Left lung (tissue), 10 donors: ENCODE measurements around the gene KRTAP29-1. TPM values are rescaled to one million over a fixed set of nuclear protein-coding genes. Genes with fewer than 3 reads are reported as not detected.
"Not testable (repeated sequence)": the region's sequence is repeated elsewhere in the genome, so short reads cannot be mapped to it uniquely, and the experiment has no call there.

Source experiments
- ATAC-seq: fragments of 200-7000 bp; cut with Tn5 transposase; one replicate; pipeline ENCODE4 v1.9.1; 2020; ENCODE audit warnings: moderate library complexity
- DNase-seq, 4 donors: peaks; one replicate each; pipeline ENCODE4 v3.0.0-alpha.2; 2013 to 2020
- H3K27ac ChIP-seq, 2 donors: fragments of 200-600 bp; sonication (generic) in 1 of 2; one replicate each; pipeline versions ENCODE4 v1.5.0 to v1.8.0; 2020 to 2021
- H3K27me3 ChIP-seq, 2 donors: fragments of 200-600 bp; sonication (generic) in 1 of 2; one replicate each; pipeline versions ENCODE4 v1.5.0 to v1.8.0; 2020 to 2021
- H3K36me3 ChIP-seq, 2 donors: fragments of 200-600 bp; sonication (generic) in 1 of 2; one replicate each; pipeline versions ENCODE4 v1.5.0 to v1.8.0; 2020 to 2021
- H3K4me1 ChIP-seq, 2 donors: fragments of 200-600 bp; one replicate each; pipeline ENCODE4 v1.8.0; 2021
- H3K4me3 ChIP-seq, 2 donors: fragments of 200-600 bp; sonication (generic) in 1 of 2; one replicate each; pipeline versions ENCODE4 v1.5.0 to v1.8.0; 2020 to 2021; ENCODE audit warnings: mild to moderate bottlenecking in 1 of 2
- H3K9me3 ChIP-seq, 2 donors: fragments of 200-600 bp; sonication (generic) in 1 of 2; one replicate each; pipeline versions ENCODE4 v1.5.0 to v1.8.0; 2020 to 2021
- CTCF ChIP-seq, 2 donors: fragments of 200-600 bp; sonication (generic) in 1 of 2; IDR thresholded peaks; one replicate each; pipeline versions ENCODE4 v1.5.0 to v1.8.0; 2021; ENCODE audit warnings: antibody characterized with exemption in 2 of 2
- intact Hi-C, 2 donors: fragments of 100-400 bp; cut with DNase I; formaldehyde crosslinking; loops; one replicate each; pipeline versions ENCODE4 v1.11.2 to v1.14.2; 2022
- polyA plus RNA-seq, 6 donors: library from polyadenylated mRNA; unstranded; fragments of 120-200 nt; gene quantifications; one replicate each; pipeline ENCODE4 v1.2.1, GENCODE V29; 2013; ENCODE audit not compliant: insufficient read length in 6 of 6
- total RNA-seq, 2 donors: library from RNA; stranded (reverse); fragmentation: NEBNext Ultra II Directional; extraction: Animal tissue kit (Norgen Biotek cat#: 25700); gene quantifications; one replicate each; pipeline ENCODE4 v1.2.1, GENCODE V29; 2021
- donor health status: DM: no; HTN: yes; CAD: no.
- donor health status: DM: no; HTN: no; CAD: no.

The KRTAP29-1 gene
- total and polyA plus RNA-seq, 8 donors, result not detected

GRCh38 chr17:41263212-41263611 lies 39.4 kb downstream of the KRTAP29-1 start:
- no peaks in the 10 kb centered on the region for H3K36me3 ChIP-seq
- ATAC-seq, result no peak
- no peak overlapping the region for H3K4me3 ChIP-seq
- peaks cover 0 to 4% of the 10 kb centered on the region in 2 donors for H3K27me3 ChIP-seq
- no peak for TF ChIP-seq CTCF (IDR thresholded peaks at IDR 0.05)
- no peak overlapping the region for H3K27ac ChIP-seq
- no peaks in the 10 kb centered on the region for H3K4me1 ChIP-seq
- H3K9me3 ChIP-seq, result no peaks in the 10 kb centered on the region
- DNase-seq, result no peak
- intact Hi-C loops, result no loop called here

GRCh38 chr17:41258406-41258805 lies 44.2 kb downstream of the KRTAP29-1 start:
- intact Hi-C loops, result no loop called here
- no peak overlapping the region for H3K27ac ChIP-seq
- ATAC-seq (no peak), DNase-seq (no peak)
- no peaks in the 10 kb centered on the region for H3K36me3 ChIP-seq
- no peak for TF ChIP-seq CTCF (IDR thresholded peaks at IDR 0.05)
- H3K27me3 ChIP-seq, result peaks cover 0 to 11% of the 10 kb centered on the region in 2 donors
- H3K4me1 ChIP-seq, result no peaks in the 10 kb centered on the region
- H3K4me3 ChIP-seq, result no peak overlapping the region
- no peaks in the 10 kb centered on the region for H3K9me3 ChIP-seq

- Histone ChIP-seq H3K4me1 (no peaks in the 10 kb centered on the region), H3K27me3 (peaks cover 0 to 20% of the 10 kb centered on the region in 2 donors), H3K4me3 (no peak overlapping the region), H3K36me3 (no peaks in the 10 kb centered on the region), H3K27ac (no peak overlapping the region), H3K9me3 (no peaks in the 10 kb centered on the region)
- DNase-seq, result no peak
- no peak for ATAC-seq
- no peak for TF ChIP-seq CTCF (IDR thresholded peaks at IDR 0.05)
- intact Hi-C loops, result no loop called here
Observed at GRCh38 chr17:41256291-41256685, 46.4 kb downstream of the KRTAP29-1 start.

GRCh38 chr17:41255381-41256290 lies 47.0 kb downstream of the KRTAP29-1 start, which contains the start of gene KRTAP9-9:
Gene KRTAP9-9 (plus strand): TSS chr17:41255384.
- ATAC-seq, H3K27ac ChIP-seq, H3K36me3 ChIP-seq, H3K4me3 ChIP-seq, H3K9me3 ChIP-seq, intact Hi-C loops, H3K4me1 ChIP-seq: not testable (repeated sequence)
- H3K27me3 ChIP-seq, result peaks cover 0 to 20% of the 10 kb centered on the region in 2 donors
- DNase-seq, result peak in 1 of 4 donors; percentile 60

GRCh38 chr17:41254861-41255260 lies 47.8 kb downstream of the KRTAP29-1 start:
- ATAC-seq (no peak), DNase-seq (no peak)
- no peaks in the 10 kb centered on the region for H3K36me3 ChIP-seq
- H3K4me3 ChIP-seq, result no peak overlapping the region
- TF ChIP-seq CTCF (IDR thresholded peaks at IDR 0.05), result no peak
- H3K4me1 ChIP-seq, result no peaks in the 10 kb centered on the region
- H3K27ac ChIP-seq, result no peak overlapping the region
- peaks cover 0 to 20% of the 10 kb centered on the region in 2 donors for H3K27me3 ChIP-seq
- no peaks in the 10 kb centered on the region for H3K9me3 ChIP-seq
- intact Hi-C loops, result no loop called here

Other genes with a start within 250 kb of the KRTAP29-1 start
Only the 30 nearest of the 37 such genes appear.
- not detected for gene KRTAP4-16, start 200.6 kb downstream of the KRTAP29-1 start, total RNA-seq
- gene KRTAP4-16, start 200.6 kb downstream of the KRTAP29-1 start, polyA plus RNA-seq, result not detected
- gene KRTAP4-9, start 197.5 kb downstream of the KRTAP29-1 start, total RNA-seq, result not detected
- not detected for gene KRTAP4-9, start 197.5 kb downstream of the KRTAP29-1 start, polyA plus RNA-seq
- not detected for gene KRTAP4-11, start 184.5 kb downstream of the KRTAP29-1 start, total RNA-seq
- gene KRTAP4-11, start 184.5 kb downstream of the KRTAP29-1 start, polyA plus RNA-seq, result under 1 TPM in 1 of 6 donors, not detected in 5; 0.23 TPM
- not detected for gene KRTAP4-12, start 178.7 kb downstream of the KRTAP29-1 start, total RNA-seq
- not detected for gene KRTAP4-12, start 178.7 kb downstream of the KRTAP29-1 start, polyA plus RNA-seq
- not detected for gene KRTAP4-6, start 162.3 kb downstream of the KRTAP29-1 start, total RNA-seq
- gene KRTAP4-6, start 162.3 kb downstream of the KRTAP29-1 start, polyA plus RNA-seq, result not detected
- gene KRTAP4-5, start 153.0 kb downstream of the KRTAP29-1 start, total RNA-seq, result not detected
- not detected for gene KRTAP4-5, start 153.0 kb downstream of the KRTAP29-1 start, polyA plus RNA-seq
- not detected for gene KRTAP4-4, start 142.1 kb downstream of the KRTAP29-1 start, total RNA-seq
- gene KRTAP4-4, start 142.1 kb downstream of the KRTAP29-1 start, polyA plus RNA-seq, result not detected
- not detected for gene KRTAP4-3, start 134.6 kb downstream of the KRTAP29-1 start, total RNA-seq
- not detected for gene KRTAP4-3, start 134.6 kb downstream of the KRTAP29-1 start, polyA plus RNA-seq
- gene KRTAP4-2, start 124.6 kb downstream of the KRTAP29-1 start, total RNA-seq, result not detected
- not detected for gene KRTAP4-2, start 124.6 kb downstream of the KRTAP29-1 start, polyA plus RNA-seq
- gene KRTAP4-1, start 117.9 kb downstream of the KRTAP29-1 start, total RNA-seq, result not detected
- gene KRTAP4-1, start 117.9 kb downstream of the KRTAP29-1 start, polyA plus RNA-seq, result not detected
- gene KRTAP9-1, start 113.0 kb downstream of the KRTAP29-1 start, total RNA-seq, result not detected
- not detected for gene KRTAP9-1, start 113.0 kb downstream of the KRTAP29-1 start, polyA plus RNA-seq
- gene KRTAP9-2, start 76.2 kb downstream of the KRTAP29-1 start, total RNA-seq, result not detected
- gene KRTAP9-2, start 76.2 kb downstream of the KRTAP29-1 start, polyA plus RNA-seq, result not detected
- gene KRTAP9-3, start 70.4 kb downstream of the KRTAP29-1 start, total RNA-seq, result not detected
- gene KRTAP9-3, start 70.4 kb downstream of the KRTAP29-1 start, polyA plus RNA-seq, result not detected
- not detected for gene KRTAP9-8, start 64.9 kb downstream of the KRTAP29-1 start, total RNA-seq
- gene KRTAP9-8, start 64.9 kb downstream of the KRTAP29-1 start, polyA plus RNA-seq, result not detected
- not detected for gene KRTAP9-4, start 53.2 kb downstream of the KRTAP29-1 start, total RNA-seq
- not detected for gene KRTAP9-4, start 53.2 kb downstream of the KRTAP29-1 start, polyA plus RNA-seq
- gene KRTAP9-9, start 47.5 kb downstream of the KRTAP29-1 start, total RNA-seq, result not detected
- not detected for gene KRTAP9-9, start 47.5 kb downstream of the KRTAP29-1 start, polyA plus RNA-seq
- gene KRTAP9-6, start 37.5 kb downstream of the KRTAP29-1 start, total RNA-seq, result not detected
- gene KRTAP9-6, start 37.5 kb downstream of the KRTAP29-1 start, polyA plus RNA-seq, result under 1 TPM in 3 of 6 donors, not detected in 3; 0.13 to 0.25 (median 0.23) TPM
- not detected for gene KRTAP9-7, start 27.2 kb downstream of the KRTAP29-1 start, total RNA-seq
- gene KRTAP9-7, start 27.2 kb downstream of the KRTAP29-1 start, polyA plus RNA-seq, result not detected
- gene KRTAP16-1, start 6.5 kb upstream of the KRTAP29-1 start, total RNA-seq, result not detected
- not detected for gene KRTAP16-1, start 6.5 kb upstream of the KRTAP29-1 start, polyA plus RNA-seq
- not detected for gene KRTAP17-1, start 12.9 kb upstream of the KRTAP29-1 start, total RNA-seq
- gene KRTAP17-1, start 12.9 kb upstream of the KRTAP29-1 start, polyA plus RNA-seq, result not detected
- gene KRT33A, start 48.0 kb upstream of the KRTAP29-1 start, total RNA-seq, result not detected
- not detected for gene KRT33A, start 48.0 kb upstream of the KRTAP29-1 start, polyA plus RNA-seq
- gene KRT33B, start 67.0 kb upstream of the KRTAP29-1 start, total RNA-seq, result not detected
- not detected for gene KRT33B, start 67.0 kb upstream of the KRTAP29-1 start, polyA plus RNA-seq
- not detected for gene KRT34, start 79.5 kb upstream of the KRTAP29-1 start, total RNA-seq
- gene KRT34, start 79.5 kb upstream of the KRTAP29-1 start, polyA plus RNA-seq, result not detected
- not detected for gene KRT31, start 94.8 kb upstream of the KRTAP29-1 start, total RNA-seq
- gene KRT31, start 94.8 kb upstream of the KRTAP29-1 start, polyA plus RNA-seq, result not detected
- not detected for gene KRT37, start 121.7 kb upstream of the KRTAP29-1 start, total RNA-seq
- gene KRT37, start 121.7 kb upstream of the KRTAP29-1 start, polyA plus RNA-seq, result not detected
- not detected for gene KRT38, start 138.1 kb upstream of the KRTAP29-1 start, total RNA-seq
- not detected for gene KRT38, start 138.1 kb upstream of the KRTAP29-1 start, polyA plus RNA-seq
- gene KRT32, start 164.5 kb upstream of the KRTAP29-1 start, total RNA-seq, result not detected
- not detected for gene KRT32, start 164.5 kb upstream of the KRTAP29-1 start, polyA plus RNA-seq
- gene KRT35, start 178.3 kb upstream of the KRTAP29-1 start, total RNA-seq, result not detected
- not detected for gene KRT35, start 178.3 kb upstream of the KRTAP29-1 start, polyA plus RNA-seq
- gene KRT36, start 187.1 kb upstream of the KRTAP29-1 start, total RNA-seq, result not detected
- not detected for gene KRT36, start 187.1 kb upstream of the KRTAP29-1 start, polyA plus RNA-seq
- 10 to 100 TPM; 10.8 to 29.1 TPM for gene KRT13, start 202.8 kb upstream of the KRTAP29-1 start, total RNA-seq
- gene KRT13, start 202.8 kb upstream of the KRTAP29-1 start, polyA plus RNA-seq, result under 1 TPM in 4 of 6 donors, not detected in 2; 0.17 to 0.49 (median 0.34) TPM